ENCODE results near the gene IRAK2. TPM values are rescaled to one million over a fixed set of nuclear protein-coding genes. Genes with fewer than 3 reads are reported as not detected.
"Not testable (repeated sequence)": the region's sequence is repeated elsewhere in the genome, so short reads cannot be mapped to it uniquely, and the experiment has no call there.

IRAK2 gene
- total and polyA plus RNA-seq, 2 of the 8 experiments (the other 6 are each of a cell fraction or from before 2014, with no cell fraction given) = 1.5 TPM

- not testable (repeated sequence) for H3K27ac ChIP-seq (ENCODE audit: low read depth, low read length); H2BK120ac ChIP-seq (replicated peaks; ENCODE audit: low read depth, low read length); H3K9ac ChIP-seq (replicated peaks in 1 of 4; ENCODE audit: extremely low read depth in 1 of 4, low read depth in 3 of 4, low read length in 3 of 4); H2BK12ac ChIP-seq (ENCODE audit: low read depth, low read length); H3K23ac ChIP-seq (ENCODE audit: insufficient read length); H4K91ac ChIP-seq (replicated peaks; ENCODE audit: insufficient read length, low read length); H2BK5ac ChIP-seq (ENCODE audit: low read depth, low read length); H3K56ac ChIP-seq (replicated peaks; ENCODE audit: insufficient read length, low read depth, low read length); H2BK15ac ChIP-seq (ENCODE audit: low read length); H3K23me2 ChIP-seq (ENCODE audit: low read depth, low read length); H3K4me1 ChIP-seq (replicated peaks in 1 of 4; ENCODE audit: control insufficient read depth in 3 of 4, insufficient read depth in 4 of 4, low read length in 3 of 4); H3K4me3 ChIP-seq (ENCODE audit: extremely low read depth in 1 of 4, insufficient read depth in 2 of 4, low read depth in 3 of 4, low read length in 4 of 4); H4K5ac ChIP-seq (ENCODE audit: insufficient read length, low read depth, low read length); H2BK20ac ChIP-seq (ENCODE audit: low read length); H2AFZ ChIP-seq (ENCODE audit: low read length); FAIRE-seq; H4K20me1 ChIP-seq (replicated peaks in 1 of 2; ENCODE audit: control insufficient read depth in 1 of 2, insufficient read depth in 2 of 2, low read length in 2 of 2); H2AK5ac ChIP-seq (ENCODE audit: low read depth, low read length); H3K79me1 ChIP-seq (ENCODE audit: low read depth, low read length); H3K18ac ChIP-seq (ENCODE audit: extremely low read depth, low read length); DNase-seq (ENCODE audit: low read depth in 1 of 2, low spot score in 2 of 2); H3K4me2 ChIP-seq (ENCODE audit: insufficient read depth in 1 of 2, low read depth in 2 of 2, low read length in 2 of 2); H3K27me3 ChIP-seq (replicated peaks in 1 of 4; ENCODE audit: control insufficient read depth in 3 of 4, extremely low read depth in 1 of 4, insufficient read depth in 3 of 4, low read length in 3 of 4); H3K9me3 ChIP-seq (ENCODE audit: insufficient read depth in 2 of 2, low read depth in 1 of 2, low read length in 1 of 2); H3K14ac ChIP-seq (ENCODE audit: insufficient read length); H4K8ac ChIP-seq (ENCODE audit: extremely low read depth, insufficient read depth, low read length); H3K4ac ChIP-seq (replicated peaks; ENCODE audit: insufficient read length, low read depth, low read length)
- H3K36me3 ChIP-seq (ENCODE audit: control insufficient read depth in 2 of 4, insufficient read depth in 4 of 4, low read length in 3 of 4) = peaks cover 9 to 18% (median 13%) of the 10 kb centered on the region in 4 experiments; a peak in 6 of 8 replicates
- peaks cover 0 to 50% of the 10 kb centered on the region in 2 experiments; a peak in 2 of 4 replicates for H3K79me2 ChIP-seq (ENCODE audit: control insufficient read depth in 1 of 2, insufficient read depth in 2 of 2, low read length in 2 of 2)
- POLR2A ChIA-PET (ENCODE audit: partially characterized antibody) = interaction anchor here (0.6 to 0.7 kb wide), 2 partner anchors 137 to 370 kb away, joined by 3 read pairs; no protein-coding TSS in a partner anchor
- WGBS, 2 experiments (ENCODE audit: extremely low coverage in 1 of 2, insufficient coverage in 1 of 2, insufficient read length in 1 of 2, insufficient replicate concordance in 2 of 2, low coverage in 1 of 2, low lambda C conversion rate in 2 of 2, missing lambda C conversion rate in 1 of 2) = 91% methylated on average over 7 of the region's 7 CpGs; no CpG with 5 or more reads in 1 of the 2 experiments
- CTCF ChIA-PET (ENCODE audit: partially characterized antibody) = interaction anchor here (0.9 kb wide), 1 partner anchor 20 kb away, joined by 4 read pairs; no protein-coding TSS in a partner anchor
Observed at GRCh38 chr3:10266936-10267335, 102.2 kb downstream of the IRAK2 start.

All from H1 (cell line).